DOHH2 (cell line): ENCODE measurements around the gene SLC38A3.

Source experiments
- H3F3A ChIP-seq: fragments of 200-600 bp; sonication (generic), shearing (Covaris generic); 2 replicates; pipeline ENCODE4 v1.6.0; 2016; ENCODE audit warnings: antibody characterized with exemption, mild to moderate bottlenecking; ENCODE audit not compliant: control insufficient read depth, insufficient read depth
- H3K27ac ChIP-seq: fragments of 200-600 bp; sonication (generic); 2 replicates; pipeline ENCODE4 v1.5.1; 2014; ENCODE audit warnings: low read depth, mild to moderate bottlenecking, low read length, moderate library complexity
- H3K27me3 ChIP-seq: fragments of 200-600 bp; sonication (generic); 2 replicates; pipeline ENCODE4 v1.6.1; 2014; ENCODE audit warnings: mild to moderate bottlenecking, low read length, mixed read lengths; ENCODE audit not compliant: control insufficient read depth
- H3K36me3 ChIP-seq: fragments of 200-600 bp; sonication (generic); 2 replicates; pipeline ENCODE4 v1.6.1; 2014; ENCODE audit warnings: mild to moderate bottlenecking, low read length, moderate library complexity, mixed read lengths; ENCODE audit not compliant: control insufficient read depth
- H3K4me1 ChIP-seq: fragments of 200-600 bp; sonication (generic); 2 replicates; pipeline ENCODE4 v1.6.1; 2014; ENCODE audit warnings: mild to moderate bottlenecking, low read length, mixed read lengths; ENCODE audit not compliant: control insufficient read depth
- H3K4me2 ChIP-seq: fragments of 200-600 bp; sonication (generic); 2 replicates; pipeline ENCODE4 v1.6.0; 2014; ENCODE audit warnings: mild to moderate bottlenecking, low read length, moderate library complexity
- H3K4me3 ChIP-seq: fragments of 200-600 bp; sonication (generic); 2 replicates; pipeline ENCODE4 v1.5.1; 2014; ENCODE audit warnings: mild to moderate bottlenecking, low read length, mixed read lengths
- H3K79me2 ChIP-seq: fragments of 200-600 bp; sonication (generic); 2 replicates; pipeline ENCODE4 v1.6.1; 2014; ENCODE audit warnings: mild to moderate bottlenecking, low read length, mixed read lengths; ENCODE audit not compliant: control insufficient read depth
- H3K9me2 ChIP-seq: fragments of 200-600 bp; sonication (generic); replicated peaks from 2 replicates; pipeline ENCODE4 v1.6.1; 2014; ENCODE audit warnings: mild to moderate bottlenecking, low read length, mixed read lengths; ENCODE audit not compliant: control insufficient read depth
- H3K9me3 ChIP-seq: fragments of 200-600 bp; sonication (generic); 2 replicates; pipeline ENCODE4 v1.6.1; 2014; ENCODE audit warnings: antibody characterized with exemption, low read length, mixed read lengths; ENCODE audit not compliant: control insufficient read depth, insufficient read depth
- H4K20me1 ChIP-seq: fragments of 200-600 bp; sonication (generic); 2 replicates; pipeline ENCODE4 v1.6.0; 2014; ENCODE audit warnings: low read depth, mild to moderate bottlenecking, antibody characterized with exemption, low read length, moderate library complexity; ENCODE audit not compliant: control insufficient read depth, insufficient read depth
- EZH2phosphoT487 ChIP-seq: fragments of 200-600 bp; sonication (generic); IDR thresholded peaks from 2 replicates; pipeline ENCODE4 v1.6.1; 2017; ENCODE audit warnings: borderline replicate concordance, mild to moderate bottlenecking, antibody characterized with exemption, low read length, moderate library complexity, mixed read lengths
- TF ChIP-seq, protein P1 (sequence below): fragments of 200-600 bp; sonication (generic); IDR thresholded peaks from one replicate; pipeline ENCODE4 v1.5.1; 2014; ENCODE audit warnings: antibody characterized with exemption, mild to moderate bottlenecking, low read depth, low read length; ENCODE audit not compliant: poor library complexity, severe bottlenecking

The SLC38A3 gene

DNA sequence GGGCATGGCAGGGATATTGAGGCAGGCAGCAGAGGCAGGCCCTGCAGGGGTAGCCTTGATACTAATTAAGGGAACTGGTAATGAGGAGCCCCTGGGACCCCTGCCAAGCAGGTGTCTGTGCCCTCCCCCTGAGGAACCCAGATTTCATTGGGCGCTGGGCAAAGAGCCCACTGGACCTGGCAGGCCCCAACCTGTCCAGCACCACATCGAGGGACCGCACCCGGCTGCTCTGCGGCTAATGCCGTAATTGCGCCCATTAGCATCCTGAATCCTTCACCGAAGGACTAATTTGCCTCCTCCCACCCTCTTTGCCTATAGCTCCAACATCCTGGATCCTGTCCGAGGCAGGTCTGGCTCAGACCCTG is 50.2 kb downstream of the SLC38A3 start:
- Histone ChIP-seq H3F3A (no peaks in the 10 kb centered on the region; the same call in 1 of the 2 replicates), H4K20me1 (peaks cover under 1% of the 10 kb centered on the region; the same call in 1 of the 2 replicates), H3K9me3 (no peaks in the 10 kb centered on the region), H3K36me3 (peaks cover 58% of the 10 kb centered on the region), H3K4me3 (no peak overlapping the region), H3K27me3 (no peaks in the 10 kb centered on the region), H3K27ac (no peak overlapping the region), H3K4me2 (no peak overlapping the region), H3K9me2 (no peaks in the 10 kb centered on the region), H3K79me2 (peaks cover 17% of the 10 kb centered on the region), H3K4me1 (peaks cover 7% of the 10 kb centered on the region)
- TF ChIP-seq, protein P1, sequence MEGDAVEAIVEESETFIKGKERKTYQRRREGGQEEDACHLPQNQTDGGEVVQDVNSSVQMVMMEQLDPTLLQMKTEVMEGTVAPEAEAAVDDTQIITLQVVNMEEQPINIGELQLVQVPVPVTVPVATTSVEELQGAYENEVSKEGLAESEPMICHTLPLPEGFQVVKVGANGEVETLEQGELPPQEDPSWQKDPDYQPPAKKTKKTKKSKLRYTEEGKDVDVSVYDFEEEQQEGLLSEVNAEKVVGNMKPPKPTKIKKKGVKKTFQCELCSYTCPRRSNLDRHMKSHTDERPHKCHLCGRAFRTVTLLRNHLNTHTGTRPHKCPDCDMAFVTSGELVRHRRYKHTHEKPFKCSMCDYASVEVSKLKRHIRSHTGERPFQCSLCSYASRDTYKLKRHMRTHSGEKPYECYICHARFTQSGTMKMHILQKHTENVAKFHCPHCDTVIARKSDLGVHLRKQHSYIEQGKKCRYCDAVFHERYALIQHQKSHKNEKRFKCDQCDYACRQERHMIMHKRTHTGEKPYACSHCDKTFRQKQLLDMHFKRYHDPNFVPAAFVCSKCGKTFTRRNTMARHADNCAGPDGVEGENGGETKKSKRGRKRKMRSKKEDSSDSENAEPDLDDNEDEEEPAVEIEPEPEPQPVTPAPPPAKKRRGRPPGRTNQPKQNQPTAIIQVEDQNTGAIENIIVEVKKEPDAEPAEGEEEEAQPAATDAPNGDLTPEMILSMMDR: no peak
- no peak for TF ChIP-seq EZH2phosphoT487

DNA sequence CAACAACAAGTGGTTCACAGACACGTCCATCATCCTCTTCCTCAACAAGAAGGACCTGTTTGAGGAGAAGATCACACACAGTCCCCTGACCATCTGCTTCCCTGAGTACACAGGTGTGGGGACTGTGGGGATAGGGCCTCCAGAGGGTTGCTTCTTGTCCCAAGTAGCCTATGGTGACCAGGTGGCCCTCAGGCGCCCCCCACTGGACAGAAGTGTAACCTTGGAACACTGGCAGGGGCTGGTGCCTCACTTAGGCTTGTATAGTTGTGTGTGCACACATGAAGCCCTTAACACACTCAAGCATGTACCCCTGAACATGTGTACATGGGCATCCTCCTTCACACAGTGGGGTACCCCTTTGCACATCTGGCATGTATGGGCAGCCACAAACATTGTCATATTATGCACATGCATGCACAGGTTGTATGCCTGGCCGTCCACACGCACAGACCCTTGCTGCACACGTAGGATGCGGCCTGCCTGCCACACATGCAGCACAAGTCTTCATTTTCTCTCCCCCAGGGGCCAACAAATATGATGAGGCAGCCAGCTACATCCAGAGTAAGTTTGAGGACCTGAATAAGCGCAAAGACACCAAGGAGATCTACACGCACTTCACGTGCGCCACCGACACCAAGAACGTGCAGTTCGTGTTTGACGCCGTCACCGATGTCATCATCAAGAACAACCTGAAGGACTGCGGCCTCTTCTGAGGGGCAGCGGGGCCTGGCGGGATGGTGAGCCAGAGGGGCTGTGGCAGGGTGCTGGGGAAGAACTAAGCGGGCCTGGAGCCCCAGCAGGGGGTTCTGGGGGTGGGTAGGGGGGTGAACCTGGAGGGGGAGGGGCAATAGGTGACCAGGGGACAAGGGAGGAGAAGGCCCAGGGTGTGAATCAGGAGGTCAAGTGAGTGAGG is 52.2 kb downstream of the SLC38A3 start:
- Histone ChIP-seq H3K9me3 (no peaks in the 10 kb centered on the region), H3K4me3 (no peak overlapping the region), H3K79me2 (no peaks in the 10 kb centered on the region), H3F3A (no peaks in the 10 kb centered on the region; the same call in 1 of the 2 replicates), H3K36me3 (peaks cover 43% of the 10 kb centered on the region), H3K27me3 (no peaks in the 10 kb centered on the region), H3K9me2 (no peaks in the 10 kb centered on the region), H3K4me1 (peaks cover 10% of the 10 kb centered on the region), H3K27ac (no peak overlapping the region), H4K20me1 (no peaks in the 10 kb centered on the region), H3K4me2 (no peak overlapping the region)
- TF ChIP-seq, protein P1: peak; percentile 89
- TF ChIP-seq EZH2phosphoT487: no peak

DNA sequence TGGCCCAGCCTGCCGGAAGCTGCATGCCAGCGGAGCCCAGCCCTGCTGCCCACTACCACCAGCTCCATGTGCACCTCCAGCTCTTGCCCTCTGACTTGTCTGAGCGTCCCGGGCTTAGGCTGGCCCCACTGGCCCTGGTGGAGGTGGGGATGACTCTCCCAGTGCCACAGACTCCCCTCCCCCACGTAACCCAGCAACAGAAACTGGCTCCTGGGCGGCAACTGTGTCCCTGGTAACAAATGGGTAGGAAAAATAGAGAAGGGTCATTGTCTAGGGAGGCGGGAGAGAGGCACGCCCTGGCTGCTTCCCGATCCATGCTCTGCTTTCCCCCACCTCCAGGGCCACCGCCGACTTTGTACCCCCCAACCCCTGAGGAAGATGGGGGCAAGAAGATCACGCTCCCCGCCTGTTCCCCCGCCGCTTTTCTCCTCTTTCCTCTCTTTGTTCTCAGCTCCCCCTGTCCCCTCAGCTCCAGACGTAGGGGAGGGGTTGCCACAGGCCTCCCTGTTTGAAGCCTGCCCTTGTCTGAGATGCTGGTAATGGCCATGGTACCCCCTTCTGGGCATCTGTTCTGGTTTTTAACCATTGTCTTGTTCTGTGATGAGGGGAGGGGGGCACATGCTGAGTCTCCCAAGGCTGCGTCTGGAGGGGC is 53.1 kb downstream of the SLC38A3 start:
- Histone ChIP-seq H3K79me2 (no peaks in the 10 kb centered on the region), H3K4me1 (peaks cover 10% of the 10 kb centered on the region), H3K36me3 (peaks cover 40% of the 10 kb centered on the region), H3K9me3 (no peaks in the 10 kb centered on the region), H3K4me3 (no peak overlapping the region), H3F3A (no peaks in the 10 kb centered on the region; the same call in 1 of the 2 replicates), H3K27ac (no peak overlapping the region), H3K9me2 (no peaks in the 10 kb centered on the region), H3K4me2 (no peak overlapping the region), H3K27me3 (no peaks in the 10 kb centered on the region), H4K20me1 (no peaks in the 10 kb centered on the region)
- TF ChIP-seq, protein P1: no peak
- no peak for TF ChIP-seq EZH2phosphoT487
